NK-92 (cell line): ENCODE results near the gene SPRED2.
"Not testable (repeated sequence)": the region's sequence is repeated elsewhere in the genome, so short reads cannot be mapped to it uniquely, and the experiment has no call there.

ENCODE experiments used
- DNase-seq: peaks from one replicate; lab custom pipeline; 2025; ENCODE audit not compliant: unreplicated experiment; lab: John Stamatoyannopoulos, UW

Gene SPRED2

DNA sequence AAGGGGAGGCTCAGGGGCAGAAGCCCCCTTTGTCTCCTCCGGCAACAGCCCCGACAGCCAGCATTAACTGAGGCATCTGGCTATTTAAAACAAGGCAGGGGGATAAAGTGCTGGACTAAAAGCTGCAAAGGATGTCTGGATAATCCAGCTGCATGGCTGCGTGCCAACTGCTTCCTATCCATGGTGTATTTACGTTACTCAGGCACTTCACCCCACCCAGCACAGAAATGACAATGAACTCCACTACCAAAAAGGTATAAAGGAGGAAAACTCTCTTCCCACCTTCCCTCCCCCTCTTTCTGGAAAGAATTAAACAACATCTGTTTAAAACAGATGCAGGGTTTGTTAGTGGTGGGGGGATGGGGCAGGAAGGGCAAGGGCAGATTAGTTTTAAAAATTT is 82.5 kb downstream of the SPRED2 start:
- DNase-seq: no peak

DNA sequence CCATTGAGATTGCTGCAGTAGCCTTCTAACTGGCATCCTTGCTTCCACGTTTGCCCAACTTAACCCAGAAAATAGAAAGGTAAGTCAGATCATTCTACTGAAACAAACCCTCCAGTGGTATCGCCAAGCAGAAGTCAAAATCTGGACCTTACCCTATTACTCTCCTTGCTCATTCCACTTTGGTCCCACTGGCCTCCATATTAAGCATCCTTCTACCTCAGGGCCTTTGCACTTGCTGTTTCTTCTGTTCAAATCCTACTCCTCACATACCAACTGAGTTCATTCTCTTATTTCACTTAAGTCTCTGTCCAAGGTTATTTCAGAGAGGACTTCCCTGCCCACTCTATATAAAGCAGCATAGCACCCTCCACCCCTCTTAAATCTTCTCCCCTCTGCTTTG is 84.5 kb downstream of the SPRED2 start:
- DNase-seq: no peak

DNA sequence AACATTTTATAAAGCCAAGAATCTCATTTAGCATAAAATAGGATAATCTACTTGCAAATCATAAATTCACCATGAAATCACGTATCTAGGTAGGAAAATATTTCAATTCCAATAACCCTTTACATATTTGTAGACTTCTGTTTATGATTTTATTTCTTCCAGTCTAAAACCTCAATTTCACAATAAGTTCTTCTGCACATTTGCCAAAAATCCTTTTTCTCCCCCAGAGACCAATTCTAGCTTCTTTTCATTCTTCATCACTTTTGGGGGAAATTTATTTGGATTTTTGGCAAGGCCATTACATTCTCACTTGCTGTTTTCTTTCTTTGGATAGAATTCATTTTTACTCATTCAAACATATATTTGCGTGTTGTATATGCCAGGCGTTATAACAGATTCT is 86.8 kb downstream of the SPRED2 start:
- no peak for DNase-seq

DNA sequence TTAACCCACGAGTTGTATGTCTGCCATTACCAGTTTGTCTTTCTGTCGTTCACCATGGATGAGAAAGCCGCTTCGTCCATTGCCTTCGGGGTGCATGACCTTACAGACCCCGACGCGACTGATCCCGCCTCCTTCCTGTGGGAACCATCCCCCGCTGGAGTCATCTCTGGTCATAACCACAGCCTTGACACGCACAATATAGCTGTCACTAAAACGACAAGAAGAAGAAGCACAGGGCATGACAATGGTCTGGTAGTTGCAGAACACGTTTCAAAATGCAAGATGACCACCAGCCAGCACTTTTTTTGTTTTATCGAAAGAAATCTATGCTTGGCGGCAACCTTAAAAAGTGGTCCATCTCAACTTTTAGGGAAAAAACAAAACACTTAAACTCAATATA is 87.7 kb downstream of the SPRED2 start:
- no peak for DNase-seq

DNA sequence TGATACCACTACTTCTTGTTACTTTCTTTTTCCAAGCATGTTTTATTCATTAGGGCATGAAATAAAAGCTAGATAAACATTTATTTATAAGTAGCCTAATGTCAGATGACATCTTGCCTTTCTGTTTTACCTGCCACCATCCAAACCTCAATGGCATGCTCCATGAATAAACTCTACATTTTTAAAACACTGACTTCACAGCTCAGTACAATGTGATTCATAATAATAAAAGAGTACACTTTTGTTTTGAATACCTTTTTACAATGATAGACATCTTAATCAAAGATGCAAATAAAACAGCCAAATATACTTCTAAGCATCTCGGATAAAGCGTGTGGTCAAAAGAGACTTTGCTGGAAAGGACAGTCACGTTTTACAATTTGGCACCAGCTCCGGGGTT is 88.2 kb downstream of the SPRED2 start:
- no peak for DNase-seq

DNA sequence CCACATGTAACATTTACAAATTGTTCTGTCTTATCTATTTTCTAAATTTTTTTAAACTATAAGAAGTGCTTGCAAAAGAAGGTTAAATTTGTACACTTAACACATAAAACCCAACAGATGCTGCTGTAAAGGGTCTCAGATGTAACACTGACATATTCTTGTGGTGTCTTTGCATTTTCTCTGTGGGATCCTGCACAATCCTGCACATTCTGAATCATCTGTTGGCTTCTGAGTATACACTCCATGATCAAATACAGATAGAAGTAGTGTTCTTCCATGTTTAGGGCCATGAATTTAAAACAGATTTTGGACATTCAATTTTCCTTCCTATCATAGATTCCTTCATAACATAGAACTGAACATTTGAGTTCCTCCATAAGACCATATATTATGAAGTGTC is 89.0 kb downstream of the SPRED2 start:
- no peak for DNase-seq

DNA sequence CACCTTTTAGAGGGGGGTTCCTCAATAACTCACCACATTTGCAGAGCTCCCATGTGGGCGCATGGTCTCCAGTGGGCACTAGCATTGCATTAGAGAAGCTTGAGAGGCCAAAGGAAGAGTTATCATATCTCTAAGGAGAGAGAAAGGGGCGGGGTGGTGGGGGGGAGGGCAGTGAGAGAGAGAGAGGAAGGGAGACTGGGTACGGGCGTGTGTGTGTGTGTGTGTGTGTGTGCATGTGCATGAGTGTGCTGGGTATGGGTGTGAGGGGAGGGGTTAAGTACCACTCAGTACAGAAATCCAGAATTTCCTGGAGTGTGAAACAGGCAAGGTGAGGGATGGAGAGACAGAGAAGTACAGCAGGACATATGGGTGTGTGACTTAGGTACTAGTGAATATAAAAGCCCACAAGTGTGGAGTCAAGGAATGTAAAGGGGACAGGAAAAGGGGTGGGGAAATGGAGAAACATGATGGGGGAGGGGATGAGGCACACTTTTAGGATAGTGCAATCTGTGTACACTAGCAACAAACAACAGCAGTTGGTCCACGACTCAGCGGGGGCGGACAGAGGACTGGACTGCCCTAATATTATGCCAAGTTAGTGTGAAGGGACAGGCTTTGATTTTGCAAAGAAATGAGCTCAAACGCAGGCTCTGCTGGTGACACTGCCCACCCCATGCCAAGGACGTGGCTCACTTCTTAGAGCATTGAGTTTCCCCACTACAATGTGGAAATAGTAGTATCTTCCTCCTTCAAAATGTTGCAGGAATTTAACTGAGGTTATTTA is 91.3 kb downstream of the SPRED2 start:
- DNase-seq: no peak

DNA sequence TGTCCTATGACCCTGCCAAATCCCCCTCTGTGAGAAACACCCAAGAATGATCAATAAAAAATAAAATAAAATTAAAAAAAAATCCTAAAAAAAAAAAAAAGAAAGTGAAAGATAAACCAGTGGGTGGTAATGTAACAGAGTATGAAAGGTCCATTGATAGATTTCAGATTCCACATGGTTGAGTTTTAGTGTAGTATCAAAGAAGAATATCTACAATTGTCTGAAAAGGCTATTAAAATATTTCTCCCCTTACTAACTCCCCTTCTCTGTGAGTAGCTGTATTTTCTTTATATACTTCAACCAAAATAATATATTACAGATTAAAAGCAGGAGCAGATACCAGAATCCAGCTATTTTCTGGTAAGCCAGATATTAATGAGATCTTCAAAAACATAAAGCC is 92.8 kb downstream of the SPRED2 start:
- DNase-seq: no peak

DNA sequence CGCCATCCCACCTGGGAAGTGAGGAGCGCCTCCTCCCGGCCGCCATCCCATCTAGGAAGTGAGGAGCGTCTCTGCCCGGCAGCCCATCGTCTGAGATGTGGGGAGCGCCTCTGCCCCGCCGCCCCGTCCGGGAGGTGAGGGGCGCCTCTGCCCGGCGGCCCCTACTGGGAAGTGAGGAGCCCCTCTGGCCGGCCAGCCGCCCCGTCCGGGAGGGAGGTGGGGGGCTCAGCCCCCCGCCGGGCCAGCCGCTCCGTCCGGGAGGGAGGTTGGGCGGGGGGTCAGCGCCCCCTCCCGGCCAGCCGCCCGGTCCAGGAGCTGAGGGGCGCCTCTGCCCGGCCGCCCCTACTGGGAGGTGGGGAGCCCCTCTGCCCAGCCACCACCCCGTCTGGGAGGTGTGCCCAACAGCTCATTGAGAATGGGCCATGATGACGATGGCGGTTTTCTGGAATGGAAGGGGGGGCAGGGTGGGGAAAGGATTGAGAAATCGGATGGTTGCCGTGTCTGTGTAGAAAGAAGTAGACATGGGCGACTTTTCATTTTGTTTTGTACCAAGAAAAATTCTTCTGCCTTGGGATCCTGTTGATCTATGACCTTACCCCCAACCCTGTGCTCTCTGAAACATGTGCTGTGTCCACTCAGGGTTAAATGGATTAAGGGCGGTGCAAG is 93.4 kb downstream of the SPRED2 start:
- DNase-seq: not testable (repeated sequence)

DNA sequence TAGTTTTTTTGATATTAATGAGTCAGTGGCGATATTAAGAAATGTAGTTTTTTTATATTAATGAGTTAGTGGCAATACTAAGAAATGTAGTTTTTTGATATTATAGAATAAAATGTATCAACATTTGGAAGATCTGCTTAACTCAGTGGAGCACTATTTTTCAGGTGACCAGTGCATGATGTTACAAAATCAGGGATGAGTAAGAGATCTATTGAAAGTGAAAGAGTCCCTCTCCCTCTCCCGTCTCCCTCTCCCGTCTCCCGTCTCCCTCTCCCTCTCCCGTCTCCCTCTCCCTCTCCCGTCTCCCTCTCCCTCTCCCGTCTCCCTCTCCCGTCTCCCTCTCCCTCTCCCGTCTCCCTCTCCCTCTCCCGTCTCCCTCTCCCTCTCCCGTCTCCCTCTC is 94.5 kb downstream of the SPRED2 start:
- DNase-seq: not testable (repeated sequence)

DNA sequence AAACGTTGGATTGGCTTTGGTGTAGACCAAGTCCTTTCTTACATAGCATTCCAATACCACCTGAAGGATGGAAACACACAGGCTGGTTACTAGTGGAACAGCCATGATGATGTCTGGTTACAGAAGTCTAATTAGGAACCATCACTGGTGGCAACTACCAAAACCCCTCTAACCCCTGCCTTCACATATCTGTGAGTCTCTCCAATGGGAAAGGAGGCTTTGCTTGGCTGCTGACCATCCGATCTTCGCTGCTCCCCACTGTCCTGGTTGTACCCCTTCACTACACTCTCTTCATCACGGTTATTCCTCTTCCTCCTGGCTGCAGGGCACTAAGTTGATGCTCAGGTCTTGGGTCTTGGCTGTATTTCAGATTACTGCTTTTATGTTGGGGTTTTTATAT is 97.7 kb downstream of the SPRED2 start:
- no peak for DNase-seq

DNA sequence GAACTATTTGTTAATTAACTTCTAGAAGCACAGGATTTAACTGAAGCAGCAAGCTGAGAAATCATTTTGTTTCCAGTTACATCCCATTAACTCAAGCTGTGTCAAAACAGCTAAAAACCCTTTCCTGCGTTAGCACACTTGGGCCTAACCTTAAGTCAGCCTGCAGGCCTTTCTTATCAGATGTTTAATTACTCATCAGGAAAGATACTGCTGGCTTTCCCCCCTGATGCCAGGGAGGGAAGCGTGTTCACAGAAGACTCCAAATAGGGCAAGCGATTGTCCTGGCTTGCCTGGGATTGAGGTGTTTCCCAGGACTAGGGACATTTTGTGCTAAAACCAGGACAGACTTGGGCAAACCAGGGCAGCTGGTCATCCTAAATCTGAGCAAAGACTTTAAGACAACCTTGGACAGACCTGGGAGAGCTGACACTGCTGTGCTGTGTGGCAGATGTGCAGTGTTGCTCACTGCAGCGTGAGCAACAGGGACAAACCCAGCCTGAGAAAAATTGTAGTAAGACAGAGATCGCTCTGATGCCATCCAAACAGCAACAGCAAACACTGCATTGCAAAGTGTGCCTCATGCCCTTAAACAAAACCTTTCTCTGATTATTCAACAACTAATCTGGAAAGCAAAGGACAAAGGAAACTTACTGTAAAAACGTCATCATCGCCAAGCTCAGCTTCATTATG is 100.9 kb downstream of the SPRED2 start:
- no peak for DNase-seq

DNA sequence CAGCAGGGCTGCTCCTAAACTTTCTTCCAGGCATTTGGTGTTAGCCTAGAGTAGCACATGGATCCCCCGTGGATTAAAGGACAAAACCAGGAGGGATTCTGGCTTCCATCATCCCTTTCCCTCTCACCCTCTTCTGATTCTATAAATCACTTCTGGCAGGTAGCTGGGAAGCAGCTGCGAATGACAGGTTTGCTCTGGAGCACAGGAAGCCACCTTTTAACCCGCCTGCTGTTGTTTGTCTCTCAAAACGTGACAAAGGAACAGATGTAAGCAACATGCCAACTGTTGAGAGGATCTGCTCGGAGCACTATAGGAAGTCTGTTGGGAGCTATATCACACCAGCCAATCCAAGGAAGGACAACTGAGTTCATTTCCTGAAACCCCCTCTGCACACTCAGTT is 102.9 kb downstream of the SPRED2 start:
- no peak for DNase-seq

DNA sequence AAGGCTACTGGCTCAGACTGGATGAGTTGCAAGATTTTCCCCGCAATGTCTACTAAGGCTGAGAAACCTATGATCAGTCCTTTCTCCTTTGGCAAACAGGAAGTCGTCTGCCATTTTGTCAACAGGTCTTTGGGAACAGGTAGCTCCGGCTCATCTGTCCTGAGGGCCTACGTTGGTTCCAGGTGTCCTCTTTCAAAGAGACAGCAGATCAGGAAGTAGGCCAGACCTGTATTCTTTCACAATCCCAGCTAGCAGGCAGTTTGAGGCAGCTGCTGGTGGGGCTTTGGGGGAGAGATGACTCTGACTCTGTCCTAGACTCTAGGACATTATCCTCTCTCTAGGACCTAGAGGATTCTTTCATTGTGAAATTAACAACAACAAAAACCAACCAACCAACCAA is 106.1 kb downstream of the SPRED2 start:
- no peak for DNase-seq

DNA sequence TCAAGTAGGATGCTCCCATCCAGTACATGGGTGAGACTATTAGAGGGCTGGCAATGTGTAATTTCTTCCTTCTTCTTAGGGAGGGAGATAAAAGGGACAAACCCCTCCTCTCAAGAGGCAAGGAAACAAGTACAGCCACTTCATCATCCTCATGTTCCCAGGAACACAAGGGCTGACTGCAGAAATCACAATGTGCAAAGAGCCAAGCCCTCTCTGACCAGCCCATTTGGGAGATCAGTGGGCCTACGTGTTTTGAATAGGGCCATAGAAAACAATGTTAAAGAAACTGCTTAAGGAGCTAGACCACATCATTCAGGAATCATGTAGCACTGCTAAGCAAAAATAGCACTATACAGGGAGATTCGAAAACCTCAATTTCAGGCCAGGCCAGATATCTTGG is 107.3 kb downstream of the SPRED2 start:
- no peak for DNase-seq

DNA sequence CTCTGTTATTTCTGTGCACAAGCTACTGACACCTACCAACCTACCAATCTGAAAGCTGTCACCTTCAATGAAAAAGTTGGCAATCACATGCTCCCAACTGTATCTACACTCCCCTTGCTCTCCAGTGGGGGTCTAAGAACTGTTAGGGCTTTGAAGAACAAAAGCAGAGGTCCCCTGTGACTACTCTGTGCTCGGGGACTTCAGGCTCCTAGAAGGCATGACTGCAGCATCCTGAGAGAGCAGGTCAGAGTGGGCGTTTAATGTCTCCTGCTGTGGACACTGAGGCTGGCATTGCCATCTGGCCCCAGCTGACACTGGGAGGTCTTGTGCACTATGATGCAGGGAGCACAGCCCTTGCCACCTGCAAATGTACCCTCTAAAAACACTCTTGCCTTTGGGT is 111.5 kb downstream of the SPRED2 start:
- no peak for DNase-seq

DNA sequence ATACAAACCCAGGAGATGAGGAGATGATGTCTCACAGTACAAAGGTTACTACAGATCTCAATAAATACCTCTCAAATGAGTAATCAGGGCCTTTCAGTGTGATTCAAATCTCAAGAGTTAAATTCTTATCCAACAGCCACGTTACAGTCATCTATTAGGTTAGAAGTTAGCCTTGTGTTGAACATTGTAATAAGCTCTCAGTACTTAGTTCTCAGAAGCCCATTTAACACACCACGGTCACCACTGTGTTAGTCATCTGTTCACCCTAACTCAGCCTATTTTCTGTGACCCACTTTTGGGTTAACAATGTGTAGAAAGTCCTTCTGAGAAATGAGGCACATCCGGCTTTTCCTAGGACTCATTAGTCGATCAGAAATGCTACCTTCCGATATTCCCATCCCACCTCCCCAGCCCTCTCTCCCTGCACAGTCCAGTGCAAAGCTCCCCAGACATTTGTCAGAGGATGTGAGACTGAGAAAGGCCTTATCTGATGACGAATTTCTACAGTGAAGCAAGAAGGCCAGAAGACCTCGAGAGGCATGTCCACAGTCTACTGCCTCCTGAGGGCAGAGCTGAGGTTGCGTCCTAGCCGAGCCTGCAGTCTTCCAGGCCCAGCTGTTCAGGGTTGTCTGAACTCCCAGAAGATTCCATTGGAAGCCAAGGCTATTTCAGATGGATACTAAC is 112.2 kb downstream of the SPRED2 start:
- DNase-seq: no peak

DNA sequence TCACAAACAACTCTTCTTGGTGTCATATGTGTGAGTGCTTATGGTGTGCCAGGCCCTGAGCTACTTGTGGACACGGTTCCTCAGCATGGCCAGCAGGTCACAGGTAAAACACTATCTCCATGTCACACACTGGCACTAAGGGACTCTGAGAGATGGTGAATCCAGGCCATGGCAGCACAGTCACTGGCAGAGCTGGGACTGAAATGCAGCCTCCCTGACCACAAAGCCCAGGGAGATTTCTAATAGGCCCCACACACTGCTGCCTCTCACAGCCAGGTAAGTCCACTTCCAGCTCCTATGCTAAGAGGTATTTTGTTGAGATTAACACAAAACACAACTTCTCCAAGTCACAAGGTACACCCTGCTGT is 112.7 kb downstream of the SPRED2 start:
- no peak for DNase-seq

DNA sequence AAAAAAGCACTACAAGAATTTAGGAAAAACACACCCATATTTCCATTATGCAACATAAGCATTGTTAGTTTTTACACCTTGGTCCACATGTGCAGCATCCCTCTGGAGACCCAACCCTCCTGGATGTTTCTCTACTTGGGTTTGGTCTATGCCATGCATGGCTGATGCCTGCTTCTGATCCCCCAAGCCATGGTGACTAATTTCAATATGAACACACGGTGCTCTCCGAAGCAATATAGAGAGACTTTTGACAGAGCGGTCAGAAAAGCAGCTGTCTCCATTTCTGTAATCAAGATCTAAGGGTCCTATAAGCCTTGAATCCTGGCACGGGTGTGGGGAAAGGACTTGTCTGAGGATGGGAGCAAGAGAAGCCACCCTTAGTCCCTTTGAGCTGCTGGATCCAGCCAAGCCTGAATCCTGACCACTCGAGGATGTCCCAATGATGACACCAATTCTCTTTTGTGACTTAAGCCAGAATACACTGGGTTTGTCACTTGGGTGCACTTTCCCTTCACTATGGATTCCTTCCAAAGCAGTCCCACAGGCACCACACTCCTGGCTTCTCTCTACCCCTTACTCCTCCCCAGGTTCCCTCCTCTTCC is 113.2 kb downstream of the SPRED2 start:
- DNase-seq: no peak

DNA sequence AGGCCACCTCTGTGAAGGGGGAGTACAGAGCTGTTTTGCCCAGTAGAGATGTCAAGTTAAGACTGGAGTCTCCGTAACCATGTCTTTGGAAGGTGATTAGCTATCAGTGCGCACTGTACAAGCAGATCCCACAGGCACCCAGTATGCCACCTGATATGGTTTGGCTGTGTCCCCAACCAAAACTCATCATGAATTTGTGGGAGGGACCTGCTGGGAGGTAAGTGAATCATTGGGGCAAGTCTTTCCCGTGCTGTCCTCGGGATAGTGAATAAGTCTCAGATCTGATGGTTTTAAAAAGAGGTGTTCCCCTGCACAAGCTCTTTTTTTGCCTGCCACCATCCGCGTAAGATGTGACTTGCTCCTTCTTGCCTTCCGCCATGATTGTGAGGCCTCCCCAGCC is 114.6 kb downstream of the SPRED2 start:
- no peak for DNase-seq

DNA sequence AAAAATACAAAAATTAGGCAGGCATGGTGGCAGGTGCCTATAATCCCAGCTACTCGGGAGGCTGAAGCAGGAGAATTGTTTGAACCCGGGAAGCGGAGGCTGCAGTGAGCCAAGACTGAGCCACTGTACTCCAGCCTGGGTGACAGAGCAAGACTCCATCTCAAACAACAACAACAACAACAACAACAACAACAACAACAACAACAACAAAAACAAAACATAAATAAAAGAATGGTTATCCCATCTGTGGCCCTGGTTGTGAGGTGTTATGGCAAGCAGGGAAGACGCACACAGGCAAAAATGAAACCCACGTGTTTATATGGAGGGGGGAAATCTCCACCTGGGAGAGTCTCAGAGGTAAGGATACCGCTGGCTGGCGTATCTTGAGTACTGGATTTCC is 115.0 kb downstream of the SPRED2 start:
- DNase-seq: not testable (repeated sequence)
